ENCODE data around the gene SRM. TPM values are rescaled to one million over a fixed set of nuclear protein-coding genes. Genes with fewer than 3 reads are reported as not detected.

Gene SRM
- total and polyA plus RNA-seq, 2 of the 13 experiments (the other 11 are each of a cell fraction or from before 2014, with no cell fraction given), result 27.9 to 31.8 TPM

GRCh38 chr1:11099310-11100148 is 39.7 kb upstream of the SRM start, which contains the start of gene EXOSC10 (continued):
- TF ChIP-seq ZNF569 (CRISPR knock-in tag; IDR thresholded peaks at IDR 0.05; ENCODE audit: borderline replicate concordance) (no peak), ZFAT (CRISPR knock-in tag; conservative IDR thresholded peaks at IDR 0.05) (0 out of 2 replicates have a peak, but pooled peaks have one; percentile 30), SMAD9 (CRISPR knock-in tag; IDR thresholded peaks at IDR 0.05) (no peak), SMARCE1 (IDR thresholded peaks at IDR 0.05; ENCODE audit: borderline replicate concordance) (no peak), AGO1 (IDR thresholded peaks at IDR 0.05; ENCODE audit: low read depth, low read length, poor library complexity, severe bottlenecking) (no peak), NR2C2 (CRISPR knock-in tag; IDR thresholded peaks at IDR 0.05; ENCODE audit: borderline replicate concordance) (peak; percentile 58), ZNF275 (CRISPR knock-in tag; IDR thresholded peaks at IDR 0.05; ENCODE audit: borderline replicate concordance) (peak; percentile 82; the same call in 1 of the 2 replicates), ZNF234 (CRISPR knock-in tag; conservative IDR thresholded peaks at IDR 0.05) (no peak), ZNF713 (CRISPR knock-in tag; IDR thresholded peaks at IDR 0.05) (no peak), PHF20 (CRISPR knock-in tag; IDR thresholded peaks at IDR 0.05) (peak; percentile 84), KDM2A (CRISPR knock-in tag; IDR thresholded peaks at IDR 0.05; ENCODE audit: borderline replicate concordance, low read depth) (peak; percentile 91), NAIF1 (CRISPR knock-in tag; IDR thresholded peaks at IDR 0.05; ENCODE audit: borderline replicate concordance) (peak; percentile 81), ZNF547 (CRISPR knock-in tag; IDR thresholded peaks at IDR 0.05) (peak; percentile 44; the same call in 1 of the 2 replicates), ZNF510 (CRISPR knock-in tag; IDR thresholded peaks at IDR 0.05; ENCODE audit: low read depth) (no peak), ZNF264 (CRISPR knock-in tag; IDR thresholded peaks at IDR 0.05) (peak; percentile 79; the same call in 1 of the 2 replicates)
- TF ChIP-seq, protein P1, sequence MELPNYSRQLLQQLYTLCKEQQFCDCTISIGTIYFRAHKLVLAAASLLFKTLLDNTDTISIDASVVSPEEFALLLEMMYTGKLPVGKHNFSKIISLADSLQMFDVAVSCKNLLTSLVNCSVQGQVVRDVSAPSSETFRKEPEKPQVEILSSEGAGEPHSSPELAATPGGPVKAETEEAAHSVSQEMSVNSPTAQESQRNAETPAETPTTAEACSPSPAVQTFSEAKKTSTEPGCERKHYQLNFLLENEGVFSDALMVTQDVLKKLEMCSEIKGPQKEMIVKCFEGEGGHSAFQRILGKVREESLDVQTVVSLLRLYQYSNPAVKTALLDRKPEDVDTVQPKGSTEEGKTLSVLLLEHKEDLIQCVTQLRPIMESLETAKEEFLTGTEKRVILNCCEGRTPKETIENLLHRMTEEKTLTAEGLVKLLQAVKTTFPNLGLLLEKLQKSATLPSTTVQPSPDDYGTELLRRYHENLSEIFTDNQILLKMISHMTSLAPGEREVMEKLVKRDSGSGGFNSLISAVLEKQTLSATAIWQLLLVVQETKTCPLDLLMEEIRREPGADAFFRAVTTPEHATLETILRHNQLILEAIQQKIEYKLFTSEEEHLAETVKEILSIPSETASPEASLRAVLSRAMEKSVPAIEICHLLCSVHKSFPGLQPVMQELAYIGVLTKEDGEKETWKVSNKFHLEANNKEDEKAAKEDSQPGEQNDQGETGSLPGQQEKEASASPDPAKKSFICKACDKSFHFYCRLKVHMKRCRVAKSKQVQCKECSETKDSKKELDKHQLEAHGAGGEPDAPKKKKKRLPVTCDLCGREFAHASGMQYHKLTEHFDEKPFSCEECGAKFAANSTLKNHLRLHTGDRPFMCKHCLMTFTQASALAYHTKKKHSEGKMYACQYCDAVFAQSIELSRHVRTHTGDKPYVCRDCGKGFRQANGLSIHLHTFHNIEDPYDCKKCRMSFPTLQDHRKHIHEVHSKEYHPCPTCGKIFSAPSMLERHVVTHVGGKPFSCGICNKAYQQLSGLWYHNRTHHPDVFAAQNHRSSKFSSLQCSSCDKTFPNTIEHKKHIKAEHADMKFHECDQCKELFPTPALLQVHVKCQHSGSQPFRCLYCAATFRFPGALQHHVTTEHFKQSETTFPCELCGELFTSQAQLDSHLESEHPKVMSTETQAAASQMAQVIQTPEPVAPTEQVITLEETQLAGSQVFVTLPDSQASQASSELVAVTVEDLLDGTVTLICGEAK (IDR thresholded peaks at IDR 0.05), result no peak
- TF ChIP-seq, protein P1 (CRISPR knock-in tag; IDR thresholded peaks at IDR 0.05), result no peak
- TF ChIP-seq, protein P2, sequence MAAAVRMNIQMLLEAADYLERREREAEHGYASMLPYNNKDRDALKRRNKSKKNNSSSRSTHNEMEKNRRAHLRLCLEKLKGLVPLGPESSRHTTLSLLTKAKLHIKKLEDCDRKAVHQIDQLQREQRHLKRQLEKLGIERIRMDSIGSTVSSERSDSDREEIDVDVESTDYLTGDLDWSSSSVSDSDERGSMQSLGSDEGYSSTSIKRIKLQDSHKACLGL (CRISPR knock-in tag; IDR thresholded peaks at IDR 0.05), result peak; percentile 91
